Neural progenitor cell (in vitro differentiated cells): ENCODE data around the gene LTO1. TPM values are rescaled to one million over a fixed set of nuclear protein-coding genes. Genes with fewer than 3 reads are reported as not detected.

Experiments
- DNase-seq: peaks from one replicate; pipeline ENCODE4 v3.0.0-alpha.2; 2016; ENCODE audit warnings: low spot score
- H2AFZ ChIP-seq: fragments of 200-600 bp; sonication (generic); replicated peaks from 2 replicates; pipeline ENCODE4 v1.6.1; 2016; ENCODE audit warnings: antibody characterized with exemption
- H3F3A ChIP-seq: fragments of 200-600 bp; sonication (generic); 2 replicates; pipeline ENCODE4 v1.6.1; 2016; ENCODE audit warnings: antibody characterized with exemption, low read depth
- H3K27ac ChIP-seq: fragments of 200-600 bp; sonication (generic); 2 replicates; pipeline ENCODE4 v1.5.1; 2016; ENCODE audit warnings: mild to moderate bottlenecking
- H3K27me3 ChIP-seq: fragments of 200-600 bp; sonication (generic); 2 replicates; pipeline ENCODE4 v1.6.1; 2016; ENCODE audit warnings: mild to moderate bottlenecking, moderate library complexity
- H3K36me3 ChIP-seq: fragments of 200-600 bp; sonication (generic); 2 replicates; pipeline ENCODE4 v1.5.1; 2016
- H3K4me1 ChIP-seq: fragments of 200-600 bp; sonication (generic); 2 replicates; pipeline ENCODE4 v1.6.1; 2016; ENCODE audit warnings: mixed run types
- H3K4me2 ChIP-seq: fragments of 200-600 bp; sonication (generic); 2 replicates; pipeline ENCODE4 v1.6.1; 2016
- H3K4me3 ChIP-seq: fragments of 200-600 bp; sonication (generic); 2 replicates; pipeline ENCODE4 v1.5.1; 2016
- H3K79me2 ChIP-seq: fragments of 200-600 bp; sonication (generic); 2 replicates; pipeline ENCODE4 v1.6.1; 2016; ENCODE audit warnings: low read depth
- H3K9ac ChIP-seq: fragments of 200-600 bp; sonication (generic); 2 replicates; pipeline ENCODE4 v1.6.1; 2016
- H3K9me3 ChIP-seq: fragments of 200-600 bp; sonication (generic); 2 replicates; pipeline ENCODE4 v1.5.1; 2016; ENCODE audit warnings: low read depth
- H4K20me1 ChIP-seq: fragments of 200-600 bp; sonication (generic); 2 replicates; pipeline ENCODE4 v1.6.1; 2016; ENCODE audit warnings: low read depth
- H3K27ac Mint-ChIP-seq: 3 replicates; pipeline ENCODE4 v1.8.0; 2021; ENCODE audit warnings: mixed read lengths
- H3K27me3 Mint-ChIP-seq: 2 replicates; pipeline ENCODE4 v1.8.0; 2022; ENCODE audit warnings: low read depth, mild to moderate bottlenecking, inconsistent platforms, moderate library complexity, mixed read lengths; ENCODE audit not compliant: insufficient read depth
- H3K36me3 Mint-ChIP-seq: 3 replicates; pipeline ENCODE4 v1.8.0; 2021; ENCODE audit warnings: mixed read lengths
- H3K4me1 Mint-ChIP-seq: 3 replicates; pipeline ENCODE4 v1.8.0; 2021; ENCODE audit warnings: mixed read lengths
- H3K4me3 Mint-ChIP-seq: 3 replicates; pipeline ENCODE4 v1.8.0; 2021; ENCODE audit warnings: mild to moderate bottlenecking, moderate library complexity, mixed read lengths
- H3K9me3 Mint-ChIP-seq: 3 replicates; pipeline ENCODE4 v1.8.0; 2020; ENCODE audit warnings: mixed read lengths
- EZH2 ChIP-seq: fragments of 200-600 bp; sonication (generic); IDR thresholded peaks from 2 replicates; pipeline ENCODE4 v1.6.1; 2017; ENCODE audit warnings: antibody characterized with exemption, mild to moderate bottlenecking, moderate library complexity
- EZH2phosphoT487 ChIP-seq: fragments of 200-600 bp; sonication (generic); IDR thresholded peaks from 2 replicates; pipeline ENCODE4 v1.6.1; 2017; ENCODE audit warnings: antibody characterized with exemption
- total RNA-seq: library from RNA; depleted of rRNA; stranded (reverse); fragments of >200 nt; gene quantifications from 2 replicates; pipeline ENCODE4 v1.2.3, GENCODE V29; 2015; ENCODE audit warnings: low replicate concordance
- TF ChIP-seq, protein P1 (sequence below): fragments of 200-600 bp; sonication (generic); IDR thresholded peaks from 2 replicates; pipeline ENCODE4 v1.5.1; 2017; ENCODE audit warnings: antibody characterized with exemption, mild to moderate bottlenecking

The LTO1 gene
- total RNA-seq, 1 donor from 2014 or later, result 11.9 TPM

DNA sequence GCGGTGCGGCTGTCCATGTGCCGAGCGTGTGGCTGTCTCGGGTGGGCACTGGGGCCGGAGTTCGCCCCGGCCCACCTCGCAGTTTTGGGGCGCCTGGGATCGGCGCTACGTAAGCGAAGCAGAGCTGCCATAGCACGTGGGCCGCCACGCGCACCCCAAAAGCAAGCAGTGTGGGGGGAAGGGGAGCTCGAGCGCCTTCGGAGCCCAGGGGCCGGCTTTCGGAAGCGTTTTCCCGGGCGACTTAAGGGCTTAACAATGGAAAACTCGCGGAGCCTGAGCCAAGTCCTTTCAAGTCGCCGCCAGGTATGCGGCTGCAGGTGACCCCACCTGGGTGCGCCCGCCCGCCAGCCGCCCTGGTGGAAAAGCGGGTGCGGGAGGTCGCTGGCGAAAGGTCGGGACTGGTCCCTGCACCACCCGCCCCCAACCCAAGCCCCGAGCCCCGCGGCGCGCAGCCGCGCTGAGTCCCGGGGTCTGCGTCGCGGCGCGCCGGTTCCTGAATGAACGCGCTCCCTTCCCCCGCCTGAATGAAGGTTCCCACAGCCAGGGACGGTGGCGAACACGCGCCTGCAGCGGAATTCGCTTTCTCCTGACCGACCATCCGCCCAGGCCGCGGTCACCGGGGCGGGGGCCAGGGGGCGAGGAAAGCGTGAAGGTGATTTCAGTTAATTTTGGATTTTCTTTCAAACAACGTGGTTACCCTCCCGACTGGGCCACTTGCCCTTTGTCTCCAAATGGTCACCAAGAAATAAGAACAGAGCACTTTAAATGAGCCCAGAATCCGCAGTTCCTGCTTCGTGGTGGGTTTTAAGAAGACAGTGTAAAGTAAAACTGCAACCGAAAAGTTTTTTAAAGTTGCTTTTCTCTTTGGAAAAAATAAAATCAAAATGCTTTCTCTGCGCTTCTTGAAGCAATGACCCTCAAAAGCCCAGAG, 36.9 kb downstream of the LTO1 start:
- Mint-ChIP-seq H3K36me3 (no peaks in the 10 kb centered on the region), H3K27ac (peak overlapping the region; percentile 93), H3K27me3 (peaks cover 8% of the 10 kb centered on the region), H3K4me3 (peak overlapping the region; percentile 86), H3K9me3 (no peaks in the 10 kb centered on the region), H3K4me1 (peaks cover 35% of the 10 kb centered on the region)
- no peak overlapping the region for H3K9ac ChIP-seq
- H3K36me3 ChIP-seq, result no peaks in the 10 kb centered on the region
- H3F3A ChIP-seq, result peaks cover 23% of the 10 kb centered on the region
- peaks cover 23% of the 10 kb centered on the region for H3K4me1 ChIP-seq
- TF ChIP-seq EZH2phosphoT487 (no peak), EZH2 (no peak)
- TF ChIP-seq, protein P1, sequence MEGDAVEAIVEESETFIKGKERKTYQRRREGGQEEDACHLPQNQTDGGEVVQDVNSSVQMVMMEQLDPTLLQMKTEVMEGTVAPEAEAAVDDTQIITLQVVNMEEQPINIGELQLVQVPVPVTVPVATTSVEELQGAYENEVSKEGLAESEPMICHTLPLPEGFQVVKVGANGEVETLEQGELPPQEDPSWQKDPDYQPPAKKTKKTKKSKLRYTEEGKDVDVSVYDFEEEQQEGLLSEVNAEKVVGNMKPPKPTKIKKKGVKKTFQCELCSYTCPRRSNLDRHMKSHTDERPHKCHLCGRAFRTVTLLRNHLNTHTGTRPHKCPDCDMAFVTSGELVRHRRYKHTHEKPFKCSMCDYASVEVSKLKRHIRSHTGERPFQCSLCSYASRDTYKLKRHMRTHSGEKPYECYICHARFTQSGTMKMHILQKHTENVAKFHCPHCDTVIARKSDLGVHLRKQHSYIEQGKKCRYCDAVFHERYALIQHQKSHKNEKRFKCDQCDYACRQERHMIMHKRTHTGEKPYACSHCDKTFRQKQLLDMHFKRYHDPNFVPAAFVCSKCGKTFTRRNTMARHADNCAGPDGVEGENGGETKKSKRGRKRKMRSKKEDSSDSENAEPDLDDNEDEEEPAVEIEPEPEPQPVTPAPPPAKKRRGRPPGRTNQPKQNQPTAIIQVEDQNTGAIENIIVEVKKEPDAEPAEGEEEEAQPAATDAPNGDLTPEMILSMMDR, result no peak
- H3K4me2 ChIP-seq, result peak overlapping the region; percentile 88
- peak overlapping the region; percentile 0 for H2AFZ ChIP-seq
- DNase-seq, result peak; percentile 88
- peak overlapping the region; percentile 43 for H3K27ac ChIP-seq
- H3K27me3 ChIP-seq, result peaks cover 28% of the 10 kb centered on the region
- peaks cover 14% of the 10 kb centered on the region for H4K20me1 ChIP-seq
- peak overlapping the region; percentile 94 for H3K4me3 ChIP-seq
- no peaks in the 10 kb centered on the region for H3K9me3 ChIP-seq
- H3K79me2 ChIP-seq, result peaks cover 21% of the 10 kb centered on the region

DNA sequence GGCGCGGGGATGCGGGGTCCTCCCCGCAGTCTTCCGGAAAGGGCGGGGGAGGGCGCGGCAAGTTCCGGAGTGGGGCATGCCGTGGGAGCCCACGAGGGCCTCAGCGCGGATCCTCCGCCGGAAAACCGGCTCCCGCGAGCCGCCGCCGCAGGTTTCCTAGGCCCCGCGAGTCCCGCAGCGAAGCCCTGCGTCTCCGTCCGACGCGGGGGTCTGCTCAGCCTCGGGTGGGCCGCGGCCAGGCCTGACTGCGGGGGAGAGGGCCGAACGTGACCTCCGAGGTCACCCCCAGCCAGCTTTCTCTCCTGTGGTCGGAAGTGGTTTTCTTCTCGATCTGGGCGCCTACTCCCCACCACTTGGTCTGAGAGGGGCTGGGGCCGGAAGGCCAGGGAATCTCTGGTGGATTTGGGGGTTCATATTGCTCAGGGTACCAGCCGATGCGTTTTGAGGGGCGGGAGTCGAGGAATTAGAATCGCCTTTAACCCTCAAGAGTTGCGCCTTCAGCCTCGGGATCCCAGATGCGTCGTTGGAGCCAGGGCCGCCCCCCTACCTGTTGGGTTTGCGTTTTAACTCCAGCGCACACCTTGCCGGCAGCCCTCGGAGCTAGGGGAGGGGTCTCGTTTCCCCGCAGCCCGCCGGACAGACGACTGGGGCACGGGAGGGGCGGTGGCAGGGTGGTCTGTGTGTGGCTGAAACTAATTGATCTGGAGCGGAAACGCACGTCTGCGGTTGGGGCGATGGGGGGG, 37.8 kb downstream of the LTO1 start:
- Histone ChIP-seq H3K4me1 (peaks cover 23% of the 10 kb centered on the region), H3K9me3 (no peaks in the 10 kb centered on the region), H3F3A (peaks cover 23% of the 10 kb centered on the region), H3K4me2 (peak overlapping the region; percentile 88), H3K27me3 (peaks cover 28% of the 10 kb centered on the region), H3K9ac (no peak overlapping the region), H4K20me1 (peaks cover 8% of the 10 kb centered on the region), H3K4me3 (peak overlapping the region; percentile 94), H3K36me3 (no peaks in the 10 kb centered on the region), H3K27ac (no peak overlapping the region), H3K79me2 (peaks cover 13% of the 10 kb centered on the region), H2AFZ (no peak overlapping the region)
- TF ChIP-seq EZH2phosphoT487, result peak; percentile 69
- peak; percentile 63 for TF ChIP-seq EZH2
- TF ChIP-seq, protein P1, result no peak
- Mint-ChIP-seq H3K4me1 (peaks cover 35% of the 10 kb centered on the region), H3K36me3 (no peaks in the 10 kb centered on the region), H3K27me3 (peaks cover 8% of the 10 kb centered on the region), H3K4me3 (peak overlapping the region; percentile 81), H3K27ac (no peak overlapping the region), H3K9me3 (no peaks in the 10 kb centered on the region)
- peak; percentile 55 for DNase-seq

- Histone ChIP-seq H3K27me3 (peaks cover 28% of the 10 kb centered on the region), H3K4me1 (peaks cover 23% of the 10 kb centered on the region), H3K9ac (no peak overlapping the region), H3K27ac (no peak overlapping the region), H3F3A (peaks cover 23% of the 10 kb centered on the region), H3K36me3 (no peaks in the 10 kb centered on the region), H3K4me3 (peak overlapping the region; percentile 94), H3K4me2 (peak overlapping the region; percentile 88), H2AFZ (peak overlapping the region; percentile 96), H3K79me2 (peaks cover 6% of the 10 kb centered on the region), H4K20me1 (peaks cover 6% of the 10 kb centered on the region), H3K9me3 (no peaks in the 10 kb centered on the region)
- DNase-seq, result peak; percentile 93
- H3K27ac Mint-ChIP-seq, result no peak overlapping the region
- H3K27me3 Mint-ChIP-seq, result peaks cover 8% of the 10 kb centered on the region
- peak overlapping the region; percentile 83 for H3K4me3 Mint-ChIP-seq
- H3K9me3 Mint-ChIP-seq, result no peaks in the 10 kb centered on the region
- peaks cover 35% of the 10 kb centered on the region for H3K4me1 Mint-ChIP-seq
- TF ChIP-seq EZH2 (no peak), EZH2phosphoT487 (peak; percentile 63)
- TF ChIP-seq, protein P1, result no peak
- H3K36me3 Mint-ChIP-seq, result no peaks in the 10 kb centered on the region
These were observed 38.5 kb downstream of the LTO1 start for GRCh38 chr11:69636512-69637197.
